ENCODE results near the gene ADORA2A.

DNA sequence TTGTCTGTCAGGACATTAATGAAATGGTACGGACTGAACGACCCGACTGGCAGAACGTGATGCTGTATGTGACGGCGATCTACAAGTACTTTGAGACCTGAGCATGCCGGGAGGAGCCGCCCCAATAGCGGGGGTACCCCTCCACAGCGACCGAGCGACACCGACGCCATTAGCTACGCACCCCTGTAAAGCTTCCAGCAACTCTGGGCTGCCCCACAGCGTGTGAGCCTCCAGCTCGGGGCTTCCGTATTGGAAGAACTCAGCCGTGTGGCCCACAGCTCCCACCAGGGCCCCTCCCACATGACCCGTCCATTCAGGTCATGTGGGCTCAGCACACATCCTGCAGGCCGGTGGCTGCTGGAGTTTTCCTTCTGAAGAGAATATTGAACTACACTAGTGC lies 12.9 kb upstream of the ADORA2A start:
- TF ChIP-seq, protein P1, sequence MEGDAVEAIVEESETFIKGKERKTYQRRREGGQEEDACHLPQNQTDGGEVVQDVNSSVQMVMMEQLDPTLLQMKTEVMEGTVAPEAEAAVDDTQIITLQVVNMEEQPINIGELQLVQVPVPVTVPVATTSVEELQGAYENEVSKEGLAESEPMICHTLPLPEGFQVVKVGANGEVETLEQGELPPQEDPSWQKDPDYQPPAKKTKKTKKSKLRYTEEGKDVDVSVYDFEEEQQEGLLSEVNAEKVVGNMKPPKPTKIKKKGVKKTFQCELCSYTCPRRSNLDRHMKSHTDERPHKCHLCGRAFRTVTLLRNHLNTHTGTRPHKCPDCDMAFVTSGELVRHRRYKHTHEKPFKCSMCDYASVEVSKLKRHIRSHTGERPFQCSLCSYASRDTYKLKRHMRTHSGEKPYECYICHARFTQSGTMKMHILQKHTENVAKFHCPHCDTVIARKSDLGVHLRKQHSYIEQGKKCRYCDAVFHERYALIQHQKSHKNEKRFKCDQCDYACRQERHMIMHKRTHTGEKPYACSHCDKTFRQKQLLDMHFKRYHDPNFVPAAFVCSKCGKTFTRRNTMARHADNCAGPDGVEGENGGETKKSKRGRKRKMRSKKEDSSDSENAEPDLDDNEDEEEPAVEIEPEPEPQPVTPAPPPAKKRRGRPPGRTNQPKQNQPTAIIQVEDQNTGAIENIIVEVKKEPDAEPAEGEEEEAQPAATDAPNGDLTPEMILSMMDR (IDR thresholded peaks at IDR 0.05) = no peak
- TF ChIP-seq POLR2A (IDR thresholded peaks at IDR 0.05) (no peak), EP300 (IDR thresholded peaks at IDR 0.05) (no peak)
